ENCODE results near the gene GLI1.

GLI1 gene

DNA sequence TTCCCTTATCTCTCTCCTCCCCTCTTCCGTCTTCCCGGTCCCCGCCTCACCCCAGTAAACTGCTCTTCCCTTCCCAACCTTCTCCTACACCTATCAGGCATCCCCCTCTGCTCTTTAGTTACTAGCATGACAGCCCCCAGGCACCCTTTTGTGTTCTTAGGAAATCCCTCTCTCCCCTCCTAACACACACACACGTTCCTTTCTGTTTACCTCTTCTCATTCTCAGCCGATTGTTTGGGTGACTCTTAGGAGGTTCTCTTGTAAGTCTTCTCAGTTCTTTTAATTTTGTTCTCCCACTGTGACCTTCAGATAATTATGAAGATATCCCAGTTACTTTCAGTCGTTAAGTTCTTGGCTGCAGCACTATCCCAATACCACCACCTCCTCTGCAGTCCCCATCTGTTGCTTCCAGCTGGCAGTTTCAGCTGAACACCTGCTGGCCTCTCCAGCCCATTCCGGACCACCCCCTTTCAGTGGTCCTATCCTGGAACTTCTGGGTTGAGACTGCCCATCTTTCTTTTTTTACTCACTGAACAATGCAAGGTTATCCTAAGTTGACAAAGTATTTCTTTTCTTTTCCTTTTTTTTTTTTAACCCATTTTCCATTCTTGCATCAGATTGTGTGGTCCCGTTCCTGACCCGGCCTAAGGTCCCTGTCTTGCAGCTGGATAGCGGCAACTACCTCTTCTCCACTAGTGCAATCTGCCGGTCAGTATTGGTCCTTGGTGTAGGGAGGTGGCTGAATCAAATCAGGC lies 29.0 kb downstream of the GLI1 start:
- DNase-seq (peak; percentile 28), ATAC-seq (ENCODE audit: insufficient read depth, low read depth) (0 out of 3 replicates have a peak, but pooled peaks have one; percentile 1)
- H3K36me3 ChIP-seq (ENCODE audit: insufficient read depth, low read length): peaks cover 44% of the 10 kb centered on the region
- H3K9me3 ChIP-seq (ENCODE audit: insufficient read depth, low read length, severe bottlenecking): no peaks in the 10 kb centered on the region
- no peaks in the 10 kb centered on the region for H3K27me3 ChIP-seq (ENCODE audit: insufficient read depth, low read length, poor library complexity)
- peaks cover 31% of the 10 kb centered on the region for H4K20me1 ChIP-seq (ENCODE audit: insufficient read depth, low read length)
- H2AFZ ChIP-seq (ENCODE audit: low read depth, low read length): peak overlapping the region; percentile 67
- H3K27ac ChIP-seq (ENCODE audit: low read length): peak overlapping the region; percentile 83
- peaks cover 28% of the 10 kb centered on the region for H3K4me1 ChIP-seq (ENCODE audit: insufficient read depth, low read length)
- H3K9ac ChIP-seq (ENCODE audit: low read depth, low read length): peak overlapping the region; percentile 80
- peak overlapping the region; percentile 83 to 84 for H3K4me3 ChIP-seq (ENCODE audit: low read depth in 1 of 2, low read length in 2 of 2)
- TF ChIP-seq, protein P1, sequence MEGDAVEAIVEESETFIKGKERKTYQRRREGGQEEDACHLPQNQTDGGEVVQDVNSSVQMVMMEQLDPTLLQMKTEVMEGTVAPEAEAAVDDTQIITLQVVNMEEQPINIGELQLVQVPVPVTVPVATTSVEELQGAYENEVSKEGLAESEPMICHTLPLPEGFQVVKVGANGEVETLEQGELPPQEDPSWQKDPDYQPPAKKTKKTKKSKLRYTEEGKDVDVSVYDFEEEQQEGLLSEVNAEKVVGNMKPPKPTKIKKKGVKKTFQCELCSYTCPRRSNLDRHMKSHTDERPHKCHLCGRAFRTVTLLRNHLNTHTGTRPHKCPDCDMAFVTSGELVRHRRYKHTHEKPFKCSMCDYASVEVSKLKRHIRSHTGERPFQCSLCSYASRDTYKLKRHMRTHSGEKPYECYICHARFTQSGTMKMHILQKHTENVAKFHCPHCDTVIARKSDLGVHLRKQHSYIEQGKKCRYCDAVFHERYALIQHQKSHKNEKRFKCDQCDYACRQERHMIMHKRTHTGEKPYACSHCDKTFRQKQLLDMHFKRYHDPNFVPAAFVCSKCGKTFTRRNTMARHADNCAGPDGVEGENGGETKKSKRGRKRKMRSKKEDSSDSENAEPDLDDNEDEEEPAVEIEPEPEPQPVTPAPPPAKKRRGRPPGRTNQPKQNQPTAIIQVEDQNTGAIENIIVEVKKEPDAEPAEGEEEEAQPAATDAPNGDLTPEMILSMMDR (IDR thresholded peaks at IDR 0.05; ENCODE audit: borderline replicate concordance, extremely low read depth, low read length, poor library complexity, severe bottlenecking): no peak
- no peak for TF ChIP-seq EZH2 (IDR thresholded peaks at IDR 0.05; ENCODE audit: borderline replicate concordance, low read depth, low read length, severe bottlenecking)
- peak overlapping the region; percentile 92 for H3K4me2 ChIP-seq (ENCODE audit: insufficient read depth, low read length)
- H3K79me2 ChIP-seq (ENCODE audit: insufficient read depth, low read length): peaks cover 46% of the 10 kb centered on the region

DNA sequence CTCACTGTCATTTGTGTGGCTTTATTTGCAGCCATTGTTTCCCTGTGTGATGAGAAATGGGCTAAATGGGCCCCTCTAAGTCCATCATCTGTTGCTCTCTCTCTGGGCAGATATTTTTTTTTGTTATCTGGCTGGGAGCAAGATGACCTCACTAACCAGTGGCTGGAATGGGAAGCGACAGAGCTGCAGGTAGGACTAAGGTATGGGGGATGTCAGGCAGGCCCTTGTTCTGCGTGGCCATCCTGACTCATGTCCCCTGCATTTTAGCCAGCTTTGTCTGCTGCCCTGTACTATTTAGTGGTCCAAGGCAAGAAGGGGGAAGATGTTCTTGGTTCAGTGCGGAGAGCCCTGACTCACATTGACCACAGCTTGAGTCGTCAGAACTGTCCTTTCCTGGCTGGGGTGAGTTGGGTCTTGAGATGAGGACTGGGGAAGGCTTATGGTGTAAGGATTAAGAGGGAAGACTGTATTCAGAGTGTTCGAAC lies 29.6 kb downstream of the GLI1 start:
- peak overlapping the region; percentile 80 for H3K9ac ChIP-seq (ENCODE audit: low read depth, low read length)
- peaks cover 28% of the 10 kb centered on the region for H3K4me1 ChIP-seq (ENCODE audit: insufficient read depth, low read length)
- no peak overlapping the region for H2AFZ ChIP-seq (ENCODE audit: low read depth, low read length)
- H3K27ac ChIP-seq (ENCODE audit: low read length): peak overlapping the region; percentile 83
- ATAC-seq (ENCODE audit: insufficient read depth, low read depth): no peak
- TF ChIP-seq EZH2 (IDR thresholded peaks at IDR 0.05; ENCODE audit: borderline replicate concordance, low read depth, low read length, severe bottlenecking): no peak
- TF ChIP-seq, protein P1 (IDR thresholded peaks at IDR 0.05; ENCODE audit: borderline replicate concordance, extremely low read depth, low read length, poor library complexity, severe bottlenecking): no peak
- peaks cover 31% of the 10 kb centered on the region for H4K20me1 ChIP-seq (ENCODE audit: insufficient read depth, low read length)
- peaks cover 46% of the 10 kb centered on the region for H3K79me2 ChIP-seq (ENCODE audit: insufficient read depth, low read length)
- peak overlapping the region; percentile 92 for H3K4me2 ChIP-seq (ENCODE audit: insufficient read depth, low read length)
- no peaks in the 10 kb centered on the region for H3K27me3 ChIP-seq (ENCODE audit: insufficient read depth, low read length, poor library complexity)
- no peaks in the 10 kb centered on the region for H3K9me3 ChIP-seq (ENCODE audit: insufficient read depth, low read length, severe bottlenecking)
- no peak for DNase-seq
- peak overlapping the region; percentile 83 to 84; a peak in 3 of 4 replicates for H3K4me3 ChIP-seq (ENCODE audit: low read depth in 1 of 2, low read length in 2 of 2)
- peaks cover 47% of the 10 kb centered on the region for H3K36me3 ChIP-seq (ENCODE audit: insufficient read depth, low read length)

DNA sequence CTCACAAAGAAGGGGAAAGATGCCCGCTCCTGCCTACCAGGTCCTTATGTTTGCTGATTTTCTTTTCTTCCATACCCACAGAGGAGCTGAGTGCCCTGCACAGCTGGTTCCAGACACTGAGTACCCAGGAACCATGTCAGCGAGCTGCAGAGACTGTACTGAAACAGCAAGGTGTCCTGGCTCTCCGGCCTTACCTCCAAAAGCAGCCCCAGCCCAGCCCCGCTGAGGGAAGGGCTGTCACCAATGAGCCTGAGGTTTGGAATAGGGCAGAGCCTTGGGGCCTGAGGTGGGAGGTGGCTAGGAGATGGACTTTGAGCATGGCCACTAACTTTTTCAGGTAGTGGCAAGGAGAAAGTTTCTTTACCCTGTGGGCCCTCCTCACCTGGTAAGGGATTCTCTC lies 30.5 kb downstream of the GLI1 start:
- DNase-seq (no peak), ATAC-seq (ENCODE audit: insufficient read depth, low read depth) (no peak)
- peaks cover 31% of the 10 kb centered on the region for H4K20me1 ChIP-seq (ENCODE audit: insufficient read depth, low read length)
- peaks cover 47% of the 10 kb centered on the region for H3K36me3 ChIP-seq (ENCODE audit: insufficient read depth, low read length)
- H3K4me2 ChIP-seq (ENCODE audit: insufficient read depth, low read length): peak overlapping the region; percentile 92; the same call in 1 of the 2 replicates
- H3K9me3 ChIP-seq (ENCODE audit: insufficient read depth, low read length, severe bottlenecking): no peaks in the 10 kb centered on the region
- H3K9ac ChIP-seq (ENCODE audit: low read depth, low read length): no peak overlapping the region
- no peaks in the 10 kb centered on the region for H3K27me3 ChIP-seq (ENCODE audit: insufficient read depth, low read length, poor library complexity)
- H3K4me3 ChIP-seq (ENCODE audit: low read depth in 1 of 2, low read length in 2 of 2): no peak overlapping the region
- H3K79me2 ChIP-seq (ENCODE audit: insufficient read depth, low read length): peaks cover 46% of the 10 kb centered on the region
- no peak overlapping the region for H3K27ac ChIP-seq (ENCODE audit: low read length)
- no peak overlapping the region for H2AFZ ChIP-seq (ENCODE audit: low read depth, low read length)
- H3K4me1 ChIP-seq (ENCODE audit: insufficient read depth, low read length): peaks cover 28% of the 10 kb centered on the region
- TF ChIP-seq EZH2 (IDR thresholded peaks at IDR 0.05; ENCODE audit: borderline replicate concordance, low read depth, low read length, severe bottlenecking): no peak
- TF ChIP-seq, protein P1 (IDR thresholded peaks at IDR 0.05; ENCODE audit: borderline replicate concordance, extremely low read depth, low read length, poor library complexity, severe bottlenecking): no peak
